HAP-1 (cell line): ENCODE measurements around the gene MYH3.

ENCODE experiments used
- DNase-seq, 2 experiments: peaks; one replicate each; pipeline ENCODE4 v3.0.0-alpha.2; 2016 to 2020; ENCODE audit warnings: low spot score in 2 of 2
- H3K27me3 ChIP-seq: fragments of 250-450 bp; sonication (Bioruptor Pico); 2 replicates; pipeline ENCODE4 v1.5.1; 2020; ENCODE audit warnings: low read depth, mild to moderate bottlenecking, moderate library complexity
- H3K36me3 ChIP-seq: fragments of 250-450 bp; sonication (Bioruptor Pico); replicated peaks from 2 replicates; pipeline ENCODE4 v1.5.1; 2020; ENCODE audit warnings: mild to moderate bottlenecking
- H3K4me1 ChIP-seq: fragments of 250-450 bp; sonication (Bioruptor Pico); 2 replicates; pipeline ENCODE4 v1.5.1; 2020; ENCODE audit warnings: mild to moderate bottlenecking
- H3K4me3 ChIP-seq: fragments of 250-450 bp; sonication (Bioruptor Pico); 2 replicates; pipeline ENCODE4 v1.5.1; 2020; ENCODE audit warnings: mild to moderate bottlenecking, moderate library complexity
- H3K9me3 ChIP-seq: fragments of 250-450 bp; sonication (Bioruptor Pico); 2 replicates; pipeline ENCODE4 v1.5.1; 2020; ENCODE audit warnings: mild to moderate bottlenecking, moderate library complexity
- in situ Hi-C: fragments of 300-500 bp; cut with MboI; formaldehyde crosslinking; loops from 3 replicates; pipeline ENCODE4 v1.14.3; 2020; ENCODE audit warnings: low sequenced_read_pairs, inconsistent platforms, mixed read lengths

The MYH3 gene

DNA sequence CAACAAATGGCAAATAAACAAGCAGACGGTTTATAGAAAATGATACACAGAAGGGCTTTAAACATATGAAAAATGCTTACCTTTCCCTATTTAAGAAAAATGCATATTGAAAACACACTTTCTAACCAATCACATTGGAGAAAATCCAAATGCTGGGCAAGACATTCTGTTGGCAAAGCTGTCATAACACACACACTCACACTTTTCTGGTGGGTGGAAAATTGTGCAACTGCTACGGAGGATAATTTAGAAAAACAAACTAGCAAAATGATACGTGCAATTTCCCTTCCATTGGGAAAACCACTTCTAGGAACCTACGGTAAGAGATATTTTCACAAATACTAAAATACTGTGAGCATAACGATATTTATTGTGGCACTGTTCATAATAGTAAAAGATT is 9.8 kb upstream of the MYH3 start:
- no peaks in the 10 kb centered on the region for H3K4me1 ChIP-seq
- H3K4me3 ChIP-seq: no peak overlapping the region
- H3K27me3 ChIP-seq: no peaks in the 10 kb centered on the region
- in situ Hi-C loops: loop anchor here (25.0 kb wide), 1 partner anchor 1320 kb away; the partner anchor contains the start of gene ZNF18
- H3K36me3 ChIP-seq: no peaks in the 10 kb centered on the region
- no peak for DNase-seq
- H3K9me3 ChIP-seq: no peaks in the 10 kb centered on the region

GRCh38 chr17:10664571-10664970 is 7.5 kb upstream of the MYH3 start:
- H3K27me3 ChIP-seq: no peaks in the 10 kb centered on the region
- no peak for DNase-seq
- no peaks in the 10 kb centered on the region for H3K36me3 ChIP-seq
- H3K4me1 ChIP-seq: no peaks in the 10 kb centered on the region
- in situ Hi-C loops: loop anchor here (25.0 kb wide), 1 partner anchor 1323 kb away; the partner anchor contains the start of gene ZNF18
- H3K9me3 ChIP-seq: no peaks in the 10 kb centered on the region
- no peak overlapping the region for H3K4me3 ChIP-seq

DNA sequence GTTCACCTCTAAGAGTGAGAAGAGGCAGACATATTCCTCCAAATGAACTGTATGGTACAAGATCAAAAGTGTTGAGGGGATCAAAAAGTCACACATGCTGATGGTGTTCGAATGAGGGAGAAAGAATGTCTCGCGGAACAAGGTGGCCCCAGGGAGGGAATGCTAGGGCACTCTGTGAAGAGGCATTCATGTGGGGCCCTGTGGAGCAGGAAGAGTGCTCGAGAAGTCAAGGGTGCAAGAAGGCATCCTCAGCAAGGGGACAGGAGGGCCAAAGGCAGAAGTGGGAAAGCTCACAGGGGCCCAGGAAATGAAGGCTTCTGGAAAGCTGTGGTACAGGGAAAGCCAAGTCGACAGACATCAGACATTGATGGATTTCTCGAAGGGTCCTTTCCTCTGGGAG is 6.1 kb upstream of the MYH3 start:
- in situ Hi-C loops: loop anchor here (25.0 kb wide), 1 partner anchor 1324 kb away; the partner anchor contains the start of gene ZNF18
- Histone ChIP-seq H3K36me3 (no peaks in the 10 kb centered on the region), H3K4me3 (no peak overlapping the region), H3K4me1 (no peaks in the 10 kb centered on the region), H3K27me3 (no peaks in the 10 kb centered on the region), H3K9me3 (no peaks in the 10 kb centered on the region)
- DNase-seq: no peak

DNA sequence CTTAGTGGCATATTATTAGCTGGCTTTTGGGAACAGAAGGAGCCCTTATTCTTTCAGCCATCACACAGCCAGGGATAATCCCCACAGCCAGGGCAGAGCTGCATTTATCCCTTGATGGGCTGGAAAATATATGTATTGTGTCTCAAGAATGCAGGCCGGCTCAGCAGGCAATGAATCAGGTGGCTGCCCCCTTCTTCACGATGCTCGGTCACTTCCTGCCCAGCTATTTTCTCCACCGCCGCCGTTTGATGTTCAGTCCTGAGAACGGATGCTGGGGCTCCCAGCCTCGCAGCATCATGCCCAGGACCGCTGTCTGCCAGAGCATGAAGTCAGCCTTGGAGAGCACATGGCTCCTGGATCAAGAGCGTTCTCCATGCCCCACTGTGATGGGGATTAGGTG is 4.3 kb upstream of the MYH3 start:
- Histone ChIP-seq H3K9me3 (no peaks in the 10 kb centered on the region), H3K4me3 (no peak overlapping the region), H3K4me1 (no peaks in the 10 kb centered on the region), H3K27me3 (no peaks in the 10 kb centered on the region), H3K36me3 (no peaks in the 10 kb centered on the region)
- in situ Hi-C loops: loop anchor here (25.0 kb wide), 1 partner anchor 1326 kb away; the partner anchor contains the start of gene ZNF18
- DNase-seq: no peak

GRCh38 chr17:10657879-10658278 is 770 bp upstream of the MYH3 start:
- no peak overlapping the region for H3K4me3 ChIP-seq
- no peaks in the 10 kb centered on the region for H3K4me1 ChIP-seq
- no peaks in the 10 kb centered on the region for H3K27me3 ChIP-seq
- no peaks in the 10 kb centered on the region for H3K36me3 ChIP-seq
- in situ Hi-C loops: loop anchor here (25.0 kb wide), 1 partner anchor 1329 kb away; the partner anchor contains the start of gene ZNF18
- no peaks in the 10 kb centered on the region for H3K9me3 ChIP-seq
- DNase-seq: no peak

- Histone ChIP-seq H3K4me1 (no peaks in the 10 kb centered on the region), H3K27me3 (no peaks in the 10 kb centered on the region), H3K9me3 (no peaks in the 10 kb centered on the region), H3K36me3 (no peaks in the 10 kb centered on the region), H3K4me3 (no peak overlapping the region)
- DNase-seq: no peak
- in situ Hi-C loops: loop anchor here (25.0 kb wide), 1 partner anchor 1333 kb away; the partner anchor contains the start of gene ZNF18
Measured at GRCh38 chr17:10653987-10654386, 3.1 kb downstream of the MYH3 start.

DNA sequence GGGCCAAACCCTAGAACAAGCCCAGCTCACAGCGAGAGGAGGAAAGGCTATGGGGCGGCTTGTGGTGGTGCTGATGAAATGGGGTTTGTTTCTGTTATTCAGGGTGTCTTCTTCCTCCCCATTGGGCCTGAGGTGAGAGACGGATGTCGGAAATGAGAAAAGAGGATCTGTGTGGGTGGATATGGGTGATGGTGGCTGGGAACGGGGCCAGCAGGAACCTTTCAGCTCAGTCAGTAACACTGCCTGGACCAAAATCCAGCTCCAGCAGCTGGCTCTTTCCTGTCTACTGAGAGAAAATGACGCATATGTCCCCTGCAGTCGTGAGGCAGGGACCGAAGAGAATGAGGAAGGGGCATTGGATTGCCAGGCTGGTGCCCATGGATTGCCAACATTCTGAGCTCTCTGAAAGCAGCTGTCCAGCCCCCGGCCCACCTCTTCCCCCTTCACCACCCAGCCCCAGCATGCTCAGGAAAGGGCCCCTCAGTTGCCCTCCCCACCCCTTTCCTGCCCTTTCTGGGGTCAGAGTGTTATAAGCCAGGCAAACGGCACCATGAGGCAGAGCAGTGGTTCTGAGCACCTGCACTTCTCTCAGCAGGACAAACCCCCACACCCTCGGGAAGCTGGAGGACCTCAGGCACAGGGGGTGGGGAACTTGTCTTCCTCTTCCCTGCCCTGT is 4.0 kb downstream of the MYH3 start:
- Histone ChIP-seq H3K4me3 (no peak overlapping the region), H3K4me1 (no peaks in the 10 kb centered on the region), H3K36me3 (no peaks in the 10 kb centered on the region), H3K9me3 (no peaks in the 10 kb centered on the region), H3K27me3 (no peaks in the 10 kb centered on the region)
- in situ Hi-C loops: loop anchor here (25.0 kb wide), 1 partner anchor 1334 kb away; the partner anchor contains the start of gene ZNF18
- no peak for DNase-seq

GRCh38 chr17:10651927-10652326 is 5.2 kb downstream of the MYH3 start:
- in situ Hi-C loops: loop anchor here (25.0 kb wide), 1 partner anchor 1335 kb away; the partner anchor contains the start of gene ZNF18
- no peaks in the 10 kb centered on the region for H3K9me3 ChIP-seq
- no peak for DNase-seq
- H3K27me3 ChIP-seq: no peaks in the 10 kb centered on the region
- H3K36me3 ChIP-seq: no peaks in the 10 kb centered on the region
- H3K4me3 ChIP-seq: no peak overlapping the region
- H3K4me1 ChIP-seq: no peaks in the 10 kb centered on the region

DNA sequence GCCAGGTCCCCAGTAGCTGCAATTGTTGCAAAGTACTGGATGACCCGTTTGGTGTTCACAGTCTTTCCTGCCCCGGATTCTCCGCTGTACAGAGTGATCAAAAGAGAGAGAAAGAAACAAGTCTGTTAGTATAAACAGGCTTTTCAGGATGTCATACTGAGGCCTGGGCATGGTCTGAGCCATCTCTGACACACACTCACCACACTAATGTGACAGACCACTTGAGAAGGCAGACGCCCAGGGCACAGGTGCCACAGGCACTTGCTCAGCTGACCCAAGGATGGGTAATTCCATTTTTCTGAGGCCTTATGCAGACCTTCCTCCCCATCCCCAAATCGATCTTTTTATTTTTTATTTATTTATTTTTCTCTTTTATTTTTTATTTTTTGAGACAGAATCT is 7.5 kb downstream of the MYH3 start:
- Histone ChIP-seq H3K9me3 (no peaks in the 10 kb centered on the region), H3K36me3 (no peaks in the 10 kb centered on the region), H3K4me3 (no peak overlapping the region), H3K4me1 (no peaks in the 10 kb centered on the region), H3K27me3 (no peaks in the 10 kb centered on the region)
- DNase-seq: no peak
- in situ Hi-C loops: loop anchor here (5.0 to 25.0 kb wide), 2 partner anchors 193 to 1338 kb away; partner anchors contain the start of gene ZNF18

- DNase-seq: no peak
- Histone ChIP-seq H3K4me1 (no peaks in the 10 kb centered on the region), H3K4me3 (no peak overlapping the region), H3K27me3 (no peaks in the 10 kb centered on the region), H3K36me3 (no peaks in the 10 kb centered on the region), H3K9me3 (no peaks in the 10 kb centered on the region)
- in situ Hi-C loops: loop anchor here (5.0 kb wide), 1 partner anchor 193 kb away; no protein-coding TSS in a partner anchor
Measured at GRCh38 chr17:10648956-10649355, 8.2 kb downstream of the MYH3 start.

DNA sequence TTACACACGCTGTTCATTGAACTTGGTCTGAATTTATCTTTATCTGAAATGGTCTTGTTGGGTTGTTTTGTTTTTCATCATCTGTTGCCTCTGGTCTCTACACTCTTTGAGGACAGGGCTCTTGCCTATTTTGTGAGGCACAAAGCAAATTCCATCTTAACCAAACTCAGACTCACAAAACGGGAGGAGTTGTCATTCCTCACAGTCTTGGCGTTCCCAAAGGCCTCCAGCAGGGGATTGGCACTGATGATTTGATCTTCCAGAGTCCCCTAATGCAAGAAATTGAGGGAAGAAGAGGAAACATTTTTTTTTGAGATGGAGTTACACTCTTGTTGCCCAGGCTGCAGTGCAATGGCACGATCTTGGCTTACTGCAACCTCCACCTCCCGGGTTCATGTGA is 8.7 kb downstream of the MYH3 start:
- no peak for DNase-seq
- H3K9me3 ChIP-seq: no peaks in the 10 kb centered on the region
- H3K4me1 ChIP-seq: no peaks in the 10 kb centered on the region
- in situ Hi-C loops: loop anchor here (5.0 kb wide), 1 partner anchor 194 kb away; no protein-coding TSS in a partner anchor
- H3K27me3 ChIP-seq: no peaks in the 10 kb centered on the region
- H3K4me3 ChIP-seq: no peak overlapping the region
- no peaks in the 10 kb centered on the region for H3K36me3 ChIP-seq

- no peaks in the 10 kb centered on the region for H3K36me3 ChIP-seq
- peak; percentile 59 to 87 for DNase-seq
- no peaks in the 10 kb centered on the region for H3K27me3 ChIP-seq
- no peak overlapping the region for H3K4me3 ChIP-seq
- in situ Hi-C loops: loop anchor here (5.0 kb wide), 1 partner anchor 196 kb away; no protein-coding TSS in a partner anchor
- H3K9me3 ChIP-seq: no peaks in the 10 kb centered on the region
- no peaks in the 10 kb centered on the region for H3K4me1 ChIP-seq
Measured at GRCh38 chr17:10646392-10646990, 10.6 kb downstream of the MYH3 start.

- Histone ChIP-seq H3K27me3 (no peaks in the 10 kb centered on the region), H3K36me3 (no peaks in the 10 kb centered on the region), H3K4me1 (no peaks in the 10 kb centered on the region), H3K9me3 (no peaks in the 10 kb centered on the region), H3K4me3 (no peak overlapping the region)
- DNase-seq: no peak
- in situ Hi-C loops: no loop called here
Measured at GRCh38 chr17:10640475-10640874, 16.6 kb downstream of the MYH3 start.

GRCh38 chr17:10638151-10638550 is 19.0 kb downstream of the MYH3 start:
- no peaks in the 10 kb centered on the region for H3K36me3 ChIP-seq
- DNase-seq: no peak
- H3K27me3 ChIP-seq: no peaks in the 10 kb centered on the region
- H3K4me1 ChIP-seq: no peaks in the 10 kb centered on the region
- H3K4me3 ChIP-seq: no peak overlapping the region
- H3K9me3 ChIP-seq: no peaks in the 10 kb centered on the region
- in situ Hi-C loops: no loop called here
